BLaER1 treated with 17β-estradiol and CSF1 and Interleukin-3, amounts not matched to agents 10 nM and 100 nM (cell line): ENCODE results near the gene TIMM10.

Source experiments
- H3K27ac ChIP-seq, 11 experiments: shearing (Covaris generic); formaldehyde crosslinking; 2 replicates each; pipeline ENCODE4 v1.8.1; 2022
- H3K27me3 ChIP-seq, 11 experiments: shearing (Covaris generic); formaldehyde crosslinking; 2 replicates each; pipeline ENCODE4 v1.8.1; 2022
- H3K36me3 ChIP-seq, 11 experiments: shearing (Covaris generic); formaldehyde crosslinking; 2 replicates each; pipeline ENCODE4 v1.8.1; 2022
- H3K4me1 ChIP-seq, 10 experiments: shearing (Covaris generic); formaldehyde crosslinking; 2 replicates each; pipeline ENCODE4 v1.8.1; 2022
- H3K4me2 ChIP-seq, 11 experiments: shearing (Covaris generic); formaldehyde crosslinking; 2 replicates each; pipeline ENCODE4 v1.8.1; 2022
- H3K4me3 ChIP-seq, 10 experiments: shearing (Covaris generic); formaldehyde crosslinking; 2 replicates each; pipeline ENCODE4 v1.8.1; 2022
- H3K9ac ChIP-seq, 11 experiments: shearing (Covaris generic); formaldehyde crosslinking; 2 replicates each; pipeline ENCODE4 v1.8.1; 2022
- H3K9me3 ChIP-seq, 11 experiments: shearing (Covaris generic); formaldehyde crosslinking; replicated peaks in 1 of 11; 2 replicates each; pipeline ENCODE4 v1.8.1; 2022
- H4K20me1 ChIP-seq, 11 experiments: shearing (Covaris generic); formaldehyde crosslinking; 2 replicates each; pipeline ENCODE4 v1.8.1; 2022
- Cebpa-rat ChIP-seq, 11 experiments: shearing (Covaris generic); IDR thresholded peaks; 2 replicates each; pipeline ENCODE4 v1.8.1; 2022

The TIMM10 gene

GRCh38 chr11:57502870-57503269 is 27.7 kb downstream of the TIMM10 start:
- H3K27me3 ChIP-seq: no peaks in the 10 kb centered on the region
- peaks cover 0 to 77% (median 37%) of the 10 kb centered on the region in 11 experiments; a peak in 15 of 22 replicates for H4K20me1 ChIP-seq
- peaks cover 25 to 95% (median 84%) of the 10 kb centered on the region in 11 experiments; a peak in 21 of 22 replicates for H3K36me3 ChIP-seq
- no peak overlapping the region for H3K4me2 ChIP-seq
- no peak for TF ChIP-seq Cebpa-rat (IDR thresholded peaks at IDR 0.05)
- H3K4me3 ChIP-seq: no peak overlapping the region
- no peak overlapping the region for H3K9ac ChIP-seq
- no peak overlapping the region for H3K27ac ChIP-seq
- H3K9me3 ChIP-seq: no peaks in the 10 kb centered on the region
- peaks cover 13 to 25% (median 19%) of the 10 kb centered on the region in 10 experiments for H3K4me1 ChIP-seq

GRCh38 chr11:57502376-57502775 is 28.2 kb downstream of the TIMM10 start:
- H3K4me1 ChIP-seq: peaks cover 13 to 25% (median 19%) of the 10 kb centered on the region in 10 experiments
- no peaks in the 10 kb centered on the region for H3K27me3 ChIP-seq
- no peaks in the 10 kb centered on the region for H3K9me3 ChIP-seq
- no peak for TF ChIP-seq Cebpa-rat (IDR thresholded peaks at IDR 0.05)
- no peak overlapping the region for H3K4me2 ChIP-seq
- no peak overlapping the region for H3K27ac ChIP-seq
- H3K9ac ChIP-seq: no peak overlapping the region
- peaks cover 30 to 95% (median 84%) of the 10 kb centered on the region in 11 experiments for H3K36me3 ChIP-seq
- no peak overlapping the region for H3K4me3 ChIP-seq
- peaks cover 0 to 74% (median 37%) of the 10 kb centered on the region in 11 experiments; a peak in 15 of 22 replicates for H4K20me1 ChIP-seq

GRCh38 chr11:57501953-57502352 is 28.6 kb downstream of the TIMM10 start:
- peaks cover 13 to 25% (median 19%) of the 10 kb centered on the region in 10 experiments for H3K4me1 ChIP-seq
- H3K27ac ChIP-seq: no peak overlapping the region
- no peak overlapping the region for H3K9ac ChIP-seq
- peaks cover 34 to 95% (median 84%) of the 10 kb centered on the region in 11 experiments for H3K36me3 ChIP-seq
- H4K20me1 ChIP-seq: peaks cover 0 to 72% (median 37%) of the 10 kb centered on the region in 11 experiments; a peak in 15 of 22 replicates
- H3K4me2 ChIP-seq: no peak overlapping the region
- H3K27me3 ChIP-seq: no peaks in the 10 kb centered on the region
- no peaks in the 10 kb centered on the region for H3K9me3 ChIP-seq
- no peak overlapping the region for H3K4me3 ChIP-seq
- TF ChIP-seq Cebpa-rat (IDR thresholded peaks at IDR 0.05): no peak

- Histone ChIP-seq H3K9me3 (no peaks in the 10 kb centered on the region), H3K4me1 (peaks cover 13 to 25% (median 19%) of the 10 kb centered on the region in 10 experiments), H3K27ac (no peak overlapping the region), H4K20me1 (peaks cover 0 to 66% (median 32%) of the 10 kb centered on the region in 11 experiments; a peak in 14 of 22 replicates), H3K36me3 (peaks cover 35 to 95% (median 84%) of the 10 kb centered on the region in 11 experiments), H3K4me3 (no peak overlapping the region), H3K27me3 (no peaks in the 10 kb centered on the region), H3K9ac (0 out of 22 replicates have a peak overlapping the region, but pooled peaks of 1 of the 11 experiments have one; percentile 2), H3K4me2 (peak overlapping the region in 4 of 11 experiments; percentile 59 to 81 (median 76); a peak in 2 of 22 replicates)
- TF ChIP-seq Cebpa-rat (IDR thresholded peaks at IDR 0.05): no peak
These were observed 29.6 kb downstream of the TIMM10 start for GRCh38 chr11:57500926-57501325.

- Histone ChIP-seq H3K36me3 (peaks cover 38 to 95% (median 84%) of the 10 kb centered on the region in 11 experiments), H3K9me3 (no peaks in the 10 kb centered on the region), H3K4me2 (peak overlapping the region in 9 of 11 experiments; percentile 46 to 81 (median 75); a peak in 18 of 22 replicates), H3K4me1 (peaks cover 13 to 25% (median 19%) of the 10 kb centered on the region in 10 experiments), H3K27ac (no peak overlapping the region), H3K4me3 (no peak overlapping the region; a peak in 1 of 20 replicates), H3K27me3 (no peaks in the 10 kb centered on the region), H3K9ac (peak overlapping the region in 4 of 11 experiments; percentile 2 to 53 (median 30); a peak in 2 of 22 replicates), H4K20me1 (peaks cover 0 to 62% (median 27%) of the 10 kb centered on the region in 11 experiments; a peak in 14 of 22 replicates)
- TF ChIP-seq Cebpa-rat (IDR thresholded peaks at IDR 0.05): no peak
These were observed 30.0 kb downstream of the TIMM10 start for GRCh38 chr11:57500515-57500914.

- H3K4me1 ChIP-seq: peaks cover 13 to 25% (median 19%) of the 10 kb centered on the region in 10 experiments
- H3K36me3 ChIP-seq: peaks cover 40 to 95% (median 84%) of the 10 kb centered on the region in 11 experiments
- H3K9ac ChIP-seq: peak overlapping the region in 9 of 11 experiments; percentile 2 to 58 (median 44); a peak in 12 of 22 replicates
- no peaks in the 10 kb centered on the region for H3K27me3 ChIP-seq
- H3K4me2 ChIP-seq: peak overlapping the region; percentile 46 to 90 (median 76)
- peak overlapping the region in 6 of 11 experiments; percentile 24 to 45 (median 34); a peak in 8 of 22 replicates for H3K27ac ChIP-seq
- H4K20me1 ChIP-seq: peaks cover 0 to 59% (median 27%) of the 10 kb centered on the region in 11 experiments; a peak in 14 of 22 replicates
- H3K4me3 ChIP-seq: peak overlapping the region in 4 of 10 experiments; percentile 22 to 33 (median 30); a peak in 4 of 20 replicates
- H3K9me3 ChIP-seq: no peaks in the 10 kb centered on the region
- no peak for TF ChIP-seq Cebpa-rat (IDR thresholded peaks at IDR 0.05)
These were observed 30.5 kb downstream of the TIMM10 start for GRCh38 chr11:57499983-57500461.

- Histone ChIP-seq H3K9ac (peak overlapping the region in 9 of 11 experiments; percentile 19 to 58 (median 44); a peak in 13 of 22 replicates), H3K27me3 (no peaks in the 10 kb centered on the region), H3K27ac (peak overlapping the region in 6 of 11 experiments; percentile 24 to 45 (median 34); a peak in 10 of 22 replicates), H3K9me3 (no peaks in the 10 kb centered on the region), H3K36me3 (peaks cover 37 to 95% (median 83%) of the 10 kb centered on the region in 11 experiments; a peak in 21 of 22 replicates), H3K4me3 (peak overlapping the region in 4 of 10 experiments; percentile 22 to 35 (median 32); a peak in 4 of 20 replicates), H4K20me1 (peaks cover 0 to 55% (median 27%) of the 10 kb centered on the region in 11 experiments; a peak in 14 of 22 replicates), H3K4me2 (peak overlapping the region; percentile 46 to 90 (median 76)), H3K4me1 (peaks cover 13 to 25% (median 19%) of the 10 kb centered on the region in 10 experiments)
- no peak for TF ChIP-seq Cebpa-rat (IDR thresholded peaks at IDR 0.05)
These were observed 31.1 kb downstream of the TIMM10 start for GRCh38 chr11:57499413-57499982.

GRCh38 chr11:57498540-57498939 is 32.0 kb downstream of the TIMM10 start:
- Histone ChIP-seq H3K9ac (no peak overlapping the region), H4K20me1 (peaks cover 0 to 58% (median 25%) of the 10 kb centered on the region in 11 experiments; a peak in 15 of 22 replicates), H3K4me1 (peaks cover 13 to 25% (median 20%) of the 10 kb centered on the region in 10 experiments), H3K9me3 (no peaks in the 10 kb centered on the region), H3K4me3 (no peak overlapping the region), H3K4me2 (no peak overlapping the region), H3K36me3 (peaks cover 36 to 95% (median 86%) of the 10 kb centered on the region in 11 experiments; a peak in 21 of 22 replicates), H3K27ac (no peak overlapping the region), H3K27me3 (no peaks in the 10 kb centered on the region)
- no peak for TF ChIP-seq Cebpa-rat (IDR thresholded peaks at IDR 0.05)
